GM23338 (cell line): ENCODE results near the gene POLR2L. TPM values are rescaled to one million over a fixed set of nuclear protein-coding genes. Genes with fewer than 3 reads are reported as not detected.

Experiments
- CTCF ChIP-seq, 2 experiments: fragments of 200-600 bp in 1 of 2; sonication (generic) in 1 of 2; conservative IDR thresholded peaks; 2 replicates each; pipeline versions ENCODE4 v1.5.1 to v1.6.1; 2016 to 2017; ENCODE audit warnings: antibody characterized with exemption in 2 of 2, low read depth in 2 of 2, mild to moderate bottlenecking in 2 of 2, moderate library complexity in 1 of 2
- JUNB ChIP-seq: IDR thresholded peaks from one replicate; pipeline ENCODE4 v1.6.1; 2016; ENCODE audit warnings: antibody characterized with exemption; ENCODE audit not compliant: unreplicated experiment
- NANOG ChIP-seq: IDR thresholded peaks from 2 replicates; pipeline ENCODE4 v1.6.1; 2016; ENCODE audit warnings: antibody characterized with exemption, borderline replicate concordance
- ZNF331 ChIP-seq: fragments of 250-450 bp; sonication (Bioruptor Pico); IDR thresholded peaks from 2 replicates; pipeline ENCODE4 v1.5.0; 2020; ENCODE audit warnings: low read depth, mild to moderate bottlenecking, moderate library complexity
- ZNF462 ChIP-seq: fragments of 250-450 bp; sonication (Bioruptor Pico); IDR thresholded peaks from 2 replicates; pipeline ENCODE4 v1.5.0; 2020; ENCODE audit warnings: mild to moderate bottlenecking, moderate library complexity
- polyA plus RNA-seq: library from polyadenylated mRNA; unstranded; fragments of >200 nt; fragmentation: Nextera tagmentation; extraction: Ambion mirVana; gene quantifications from 2 replicates; pipeline ENCODE4 v1.2.1, GENCODE V29; 2016
- total RNA-seq: library from RNA; depleted of rRNA; stranded (reverse); fragments of >200 nt; shearing (Covaris generic); gene quantifications from 2 replicates; pipeline ENCODE4 v1.2.3, GENCODE V29; 2014

The POLR2L gene
- total and polyA plus RNA-seq, 2 experiments from 2014 or later, result 32.2 to 369 TPM

GRCh38 chr11:819129-819931 is 23.0 kb downstream of the POLR2L start (continued):
- TF ChIP-seq ZNF462 (no peak), CTCF (conservative IDR thresholded peaks at IDR 0.05; ENCODE audit: low read depth in 2 of 2) (no peak), NANOG (no peak), ZNF331 (CRISPR knock-in tag) (no peak), JUNB (no peak)
